Measurements from ENCODE around the gene SSTR5. TPM values are rescaled to one million over a fixed set of nuclear protein-coding genes. Genes with fewer than 3 reads are reported as not detected.
"Not testable (repeated sequence)": the region's sequence is repeated elsewhere in the genome, so short reads cannot be mapped to it uniquely, and the experiment has no call there.

SSTR5 gene
- total RNA-seq, 1 donor from 2014 or later, result not detected

DNA sequence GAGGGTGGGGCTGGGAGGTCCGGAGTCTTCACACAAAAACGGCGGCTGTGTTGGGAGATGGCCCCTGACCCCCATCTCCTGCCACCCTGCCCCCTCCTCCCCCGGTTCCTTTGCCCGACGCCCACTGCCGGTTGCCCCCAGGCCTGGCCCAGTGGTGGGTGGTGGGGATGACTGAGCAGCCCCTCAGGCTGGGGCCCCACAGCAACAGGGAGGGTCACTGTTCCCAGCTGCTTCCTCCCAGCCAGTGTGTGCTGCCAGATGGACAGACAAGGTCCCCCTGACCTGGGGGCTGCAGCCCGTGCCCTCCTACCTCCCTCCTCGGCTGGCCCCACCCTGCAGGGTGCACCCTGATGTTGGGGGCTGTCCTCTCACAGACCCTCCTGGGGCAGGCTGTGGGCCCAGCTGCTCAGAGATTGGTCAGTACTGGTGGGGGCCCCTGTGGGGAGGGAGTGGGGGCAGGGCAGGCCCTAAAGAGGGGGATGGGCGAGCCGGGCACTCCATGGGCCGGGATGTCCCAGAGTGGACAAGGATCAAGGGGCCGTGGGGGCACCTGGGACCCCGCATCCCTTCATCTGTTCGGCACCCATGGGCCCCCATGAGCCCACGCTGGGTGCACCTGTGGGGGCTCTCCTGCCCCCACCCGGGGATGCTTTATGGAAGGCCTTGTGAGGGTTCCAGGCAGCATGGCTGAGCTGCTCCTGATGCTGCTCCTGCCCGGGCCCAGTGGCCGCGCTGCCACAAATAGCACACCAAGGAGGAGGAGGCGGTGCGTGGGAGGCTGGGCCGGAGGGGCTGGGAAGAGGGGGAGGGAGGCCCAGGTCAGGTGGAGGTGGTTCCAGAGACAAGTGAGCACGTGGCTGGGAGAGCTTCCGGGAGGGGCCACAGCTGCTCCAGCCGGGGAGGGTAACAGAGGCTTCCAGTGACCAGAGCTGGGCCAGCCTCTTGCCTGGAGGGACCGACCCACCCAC lies 18.4 kb downstream of the SSTR5 start:
- intact Hi-C loops (cut with DNase I), result no loop called here
- peaks cover 61% of the 10 kb centered on the region for H3K27me3 ChIP-seq (ENCODE audit: low read depth)
- no peak overlapping the region for H3K4me3 ChIP-seq
- H3K4me1 ChIP-seq, result peaks cover 13% of the 10 kb centered on the region
- H3K9me3 ChIP-seq, result no peaks in the 10 kb centered on the region
- H3K27ac ChIP-seq, result no peak overlapping the region
- H3K36me3 ChIP-seq, result no peaks in the 10 kb centered on the region
- TF ChIP-seq, protein P1, sequence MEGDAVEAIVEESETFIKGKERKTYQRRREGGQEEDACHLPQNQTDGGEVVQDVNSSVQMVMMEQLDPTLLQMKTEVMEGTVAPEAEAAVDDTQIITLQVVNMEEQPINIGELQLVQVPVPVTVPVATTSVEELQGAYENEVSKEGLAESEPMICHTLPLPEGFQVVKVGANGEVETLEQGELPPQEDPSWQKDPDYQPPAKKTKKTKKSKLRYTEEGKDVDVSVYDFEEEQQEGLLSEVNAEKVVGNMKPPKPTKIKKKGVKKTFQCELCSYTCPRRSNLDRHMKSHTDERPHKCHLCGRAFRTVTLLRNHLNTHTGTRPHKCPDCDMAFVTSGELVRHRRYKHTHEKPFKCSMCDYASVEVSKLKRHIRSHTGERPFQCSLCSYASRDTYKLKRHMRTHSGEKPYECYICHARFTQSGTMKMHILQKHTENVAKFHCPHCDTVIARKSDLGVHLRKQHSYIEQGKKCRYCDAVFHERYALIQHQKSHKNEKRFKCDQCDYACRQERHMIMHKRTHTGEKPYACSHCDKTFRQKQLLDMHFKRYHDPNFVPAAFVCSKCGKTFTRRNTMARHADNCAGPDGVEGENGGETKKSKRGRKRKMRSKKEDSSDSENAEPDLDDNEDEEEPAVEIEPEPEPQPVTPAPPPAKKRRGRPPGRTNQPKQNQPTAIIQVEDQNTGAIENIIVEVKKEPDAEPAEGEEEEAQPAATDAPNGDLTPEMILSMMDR (IDR thresholded peaks at IDR 0.05), result no peak
- DNase-seq (no peak), ATAC-seq (peak in 1 of 2 donors; percentile 5)

- no peak for DNase-seq
- peaks cover 55% of the 10 kb centered on the region for H3K27me3 ChIP-seq (ENCODE audit: low read depth)
Observed at GRCh38 chr16:1091992-1092552, 19.5 kb downstream of the SSTR5 start.

GRCh38 chr16:1092685-1093283 lies 20.2 kb downstream of the SSTR5 start:
- Histone ChIP-seq H3K4me1 (peaks cover 13% of the 10 kb centered on the region), H3K27me3 (ENCODE audit: low read depth) (peaks cover 54% of the 10 kb centered on the region)
- H3K4me3 ChIP-seq; ATAC-seq; intact Hi-C loops (cut with DNase I); H3K27ac ChIP-seq; H3K36me3 ChIP-seq; H3K9me3 ChIP-seq; DNase-seq: not testable (repeated sequence)

More at GRCh38 chr16:1091992-1092552, 19.5 kb downstream of the SSTR5 start:
- TF ChIP-seq, protein P1 (IDR thresholded peaks at IDR 0.05), result no peak
- intact Hi-C loops (cut with DNase I), result no loop called here
- peaks cover 13% of the 10 kb centered on the region for H3K4me1 ChIP-seq
- no peak overlapping the region for H3K27ac ChIP-seq
- no peaks in the 10 kb centered on the region for H3K9me3 ChIP-seq
- no peaks in the 10 kb centered on the region for H3K36me3 ChIP-seq
- no peak overlapping the region for H3K4me3 ChIP-seq
- ATAC-seq, result no peak

DNA sequence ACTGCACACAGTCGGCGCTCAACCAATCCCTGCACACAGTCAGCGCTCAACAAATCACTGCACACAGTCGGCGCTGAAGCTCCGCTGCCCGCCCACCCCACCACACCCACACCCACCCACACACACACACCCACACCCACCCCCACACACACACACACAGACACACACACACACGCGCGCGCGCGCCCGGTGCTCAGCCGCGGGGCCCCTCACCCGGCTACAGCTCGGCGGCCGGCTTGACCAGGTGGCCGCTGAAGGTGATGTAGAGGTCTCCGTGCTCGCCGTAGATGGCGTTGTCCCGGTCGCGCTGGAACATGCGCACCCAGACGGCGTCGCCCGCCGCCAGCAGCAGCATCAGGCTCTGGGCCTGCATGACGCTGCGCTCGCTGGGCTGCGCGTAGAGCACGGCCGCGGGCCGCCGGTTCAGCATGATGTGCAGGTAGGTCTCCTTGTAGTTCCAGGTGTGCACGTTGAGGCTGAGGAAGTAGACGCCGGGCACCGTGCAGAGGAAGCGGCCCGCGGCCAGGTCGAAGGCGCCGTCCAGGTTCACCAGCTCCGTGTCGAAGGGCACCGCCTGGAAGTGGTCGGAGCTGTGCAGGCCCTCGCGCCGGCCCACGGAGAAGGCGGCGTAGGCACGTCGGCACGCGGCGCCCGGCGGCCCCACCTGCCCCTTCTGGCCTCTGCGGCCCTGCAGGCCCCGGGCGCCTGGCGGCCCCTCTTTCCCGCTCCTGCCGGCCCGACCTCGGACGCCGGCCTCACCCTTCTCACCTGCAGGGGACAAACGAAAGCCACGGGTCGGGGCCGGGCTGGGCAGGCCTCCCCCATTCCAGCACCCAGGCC lies 21.0 kb downstream of the SSTR5 start:
- intact Hi-C loops (cut with DNase I), result no loop called here
- peaks cover 54% of the 10 kb centered on the region for H3K27me3 ChIP-seq (ENCODE audit: low read depth)
- no peak overlapping the region for H3K4me3 ChIP-seq
- no peaks in the 10 kb centered on the region for H3K9me3 ChIP-seq
- no peak for DNase-seq
- H3K27ac ChIP-seq, result no peak overlapping the region
- peaks cover 13% of the 10 kb centered on the region for H3K4me1 ChIP-seq
- no peak for ATAC-seq
- no peaks in the 10 kb centered on the region for H3K36me3 ChIP-seq
- TF ChIP-seq, protein P1 (IDR thresholded peaks at IDR 0.05), result no peak

GRCh38 chr16:1094124-1094479 lies 21.6 kb downstream of the SSTR5 start:
- TF ChIP-seq, protein P1 (IDR thresholded peaks at IDR 0.05), result no peak
- Histone ChIP-seq H3K4me1 (peaks cover 11% of the 10 kb centered on the region), H3K4me3 (no peak overlapping the region), H3K9me3 (no peaks in the 10 kb centered on the region), H3K27ac (no peak overlapping the region), H3K27me3 (ENCODE audit: low read depth) (peaks cover 54% of the 10 kb centered on the region), H3K36me3 (no peaks in the 10 kb centered on the region)
- ATAC-seq, result no peak
- no peak for DNase-seq
- intact Hi-C loops (cut with DNase I), result no loop called here
